GM23248 (cell line): Measurements from ENCODE around the gene MRPL20. TPM values are rescaled to one million over a fixed set of nuclear protein-coding genes. Genes with fewer than 3 reads are reported as not detected.

Experiments
- DNase-seq: peaks from one replicate; pipeline ENCODE4 v3.0.0-alpha.2; 2015
- H2AFZ ChIP-seq: fragments of 200-600 bp; sonication (generic); 2 replicates; pipeline ENCODE4 v1.6.1; 2016; ENCODE audit warnings: antibody characterized with exemption
- H3F3A ChIP-seq: fragments of 200-600 bp; sonication (generic); 2 replicates; pipeline ENCODE4 v1.6.1; 2016; ENCODE audit warnings: mild to moderate bottlenecking, antibody characterized with exemption, mixed run types; ENCODE audit not compliant: insufficient read depth
- H3K27ac ChIP-seq: fragments of 200-600 bp; sonication (generic); 2 replicates; pipeline ENCODE4 v1.5.1; 2016; ENCODE audit warnings: mild to moderate bottlenecking
- H3K27me3 ChIP-seq: fragments of 200-600 bp; sonication (generic); replicated peaks from 2 replicates; pipeline ENCODE4 v1.6.1; 2016; ENCODE audit warnings: mild to moderate bottlenecking; ENCODE audit not compliant: insufficient read depth
- H3K36me3 ChIP-seq: fragments of 200-600 bp; sonication (generic); 2 replicates; pipeline ENCODE4 v1.6.1; 2016; ENCODE audit warnings: low read depth, mild to moderate bottlenecking
- H3K4me1 ChIP-seq: fragments of 200-600 bp; sonication (generic); 2 replicates; pipeline ENCODE4 v1.6.1; 2016; ENCODE audit warnings: mild to moderate bottlenecking; ENCODE audit not compliant: insufficient read depth
- H3K4me2 ChIP-seq: fragments of 200-600 bp; sonication (generic); one replicate; pipeline ENCODE4 v1.6.1; 2016; ENCODE audit warnings: mild to moderate bottlenecking; ENCODE audit not compliant: unreplicated experiment
- H3K4me3 ChIP-seq: fragments of 200-600 bp; sonication (generic); 2 replicates; pipeline ENCODE4 v1.5.1; 2016; ENCODE audit warnings: mild to moderate bottlenecking
- H3K79me2 ChIP-seq: fragments of 200-600 bp; sonication (generic); 2 replicates; pipeline ENCODE4 v1.6.1; 2016; ENCODE audit warnings: mild to moderate bottlenecking; ENCODE audit not compliant: insufficient read depth
- H3K9ac ChIP-seq: fragments of 200-600 bp; sonication (generic); 2 replicates; pipeline ENCODE4 v1.6.1; 2016; ENCODE audit warnings: mild to moderate bottlenecking
- H3K9me2 ChIP-seq: fragments of 200-600 bp; sonication (generic); 2 replicates; pipeline ENCODE4 v1.6.1; 2016; ENCODE audit warnings: mixed run types, mild to moderate bottlenecking, moderate library complexity; ENCODE audit not compliant: insufficient read depth
- H3K9me3 ChIP-seq: fragments of 200-600 bp; sonication (generic); one replicate; pipeline ENCODE4 v1.6.1; 2017; ENCODE audit warnings: low read depth
- H4K20me1 ChIP-seq: fragments of 200-600 bp; sonication (generic); 2 replicates; pipeline ENCODE4 v1.6.0; 2016; ENCODE audit not compliant: insufficient read depth
- EZH2 ChIP-seq: fragments of 200-600 bp; sonication (generic); IDR thresholded peaks from 2 replicates; pipeline ENCODE4 v1.6.1; 2018; ENCODE audit warnings: antibody characterized with exemption, mild to moderate bottlenecking; ENCODE audit not compliant: insufficient read depth, poor library complexity, severe bottlenecking
- EZH2phosphoT487 ChIP-seq: fragments of 200-600 bp; sonication (generic); IDR thresholded peaks from 2 replicates; pipeline ENCODE4 v1.6.1; 2018; ENCODE audit warnings: antibody characterized with exemption, moderate library complexity, mild to moderate bottlenecking, low read depth; ENCODE audit not compliant: insufficient read depth
- WGBS, 2 experiments: methylation state at CpG; one replicate each; pipeline ENCODE4 v1.1.6; 2015 to 2017; ENCODE audit warnings: low lambda C conversion rate in 2 of 2, low coverage in 1 of 2; ENCODE audit errors: missing lambda C conversion rate in 2 of 2; 5-methylcytosine and 5-hydroxymethylcytosine counted together
- in situ Hi-C: fragments of 300-500 bp; cut with MboI; formaldehyde crosslinking; loops from 2 replicates; pipeline ENCODE4 v1.15.0; 2020
- polyA plus RNA-seq: library from polyadenylated mRNA; unstranded; fragments of >200 nt; fragmentation: Nextera tagmentation; extraction: Ambion mirVana; gene quantifications from 2 replicates; pipeline ENCODE4 v1.2.1, GENCODE V29; 2016
- total RNA-seq: library from RNA; depleted of rRNA; stranded (reverse); fragments of >200 nt; shearing (Covaris generic); gene quantifications from 2 replicates; pipeline ENCODE4 v1.2.3, GENCODE V29; 2014

The MRPL20 gene
- total and polyA plus RNA-seq, 2 experiments from 2014 or later, result 88.9 to 181 TPM

GRCh38 chr1:1435911-1436629 is 29.0 kb upstream of the MRPL20 start:
- no peaks in the 10 kb centered on the region for H4K20me1 ChIP-seq
- no peaks in the 10 kb centered on the region for H3K27me3 ChIP-seq
- H3K4me2 ChIP-seq, result peak overlapping the region; percentile 58
- H3K9me2 ChIP-seq, result no peaks in the 10 kb centered on the region
- H3F3A ChIP-seq, result no peaks in the 10 kb centered on the region
- H3K9me3 ChIP-seq, result no peaks in the 10 kb centered on the region
- H3K9ac ChIP-seq, result no peak overlapping the region
- DNase-seq, result no peak
- H3K36me3 ChIP-seq, result no peaks in the 10 kb centered on the region
- H3K4me3 ChIP-seq, result peak overlapping the region; percentile 52
- H3K27ac ChIP-seq, result no peak overlapping the region
- in situ Hi-C loops, result no loop called here
- no peaks in the 10 kb centered on the region for H3K4me1 ChIP-seq
- no peaks in the 10 kb centered on the region for H3K79me2 ChIP-seq
- no peak overlapping the region for H2AFZ ChIP-seq
- TF ChIP-seq EZH2phosphoT487 (no peak), EZH2 (no peak)
- 23 to 30% methylated on average over 26 to 39 of the region's 40 CpGs for WGBS, 2 experiments

GRCh38 chr1:1435106-1435903 is 28.2 kb upstream of the MRPL20 start, which contains the start of gene VWA1:
TSS of gene VWA1 (plus strand) at chr1:1435690. CDS start at chr1:1435749, 59 bp downstream.
- H3K27ac ChIP-seq, result no peak within 1 kb of the TSS
- no peaks in the 10 kb centered on the region for H4K20me1 ChIP-seq
- 9 to 20% methylated on average over 32 to 87 of the region's 89 CpGs for WGBS, 2 experiments
- in situ Hi-C loops, result no loop called here
- H2AFZ ChIP-seq, result peak within 1 kb of the TSS; percentile 62
- no peaks in the 10 kb centered on the region for H3K9me2 ChIP-seq
- no peaks in the 10 kb centered on the region for H3K79me2 ChIP-seq
- H3K9me3 ChIP-seq, result no peaks in the 10 kb centered on the region
- H3K9ac ChIP-seq, result no peak within 1 kb of the TSS
- H3F3A ChIP-seq, result no peaks in the 10 kb centered on the region
- peak within 1 kb of the TSS; percentile 58 for H3K4me2 ChIP-seq
- H3K4me1 ChIP-seq, result no peaks in the 10 kb centered on the region
- H3K27me3 ChIP-seq, result no peaks in the 10 kb centered on the region
- DNase-seq, result peak; percentile 87
- no peaks in the 10 kb centered on the region for H3K36me3 ChIP-seq
- H3K4me3 ChIP-seq, result peak within 1 kb of the TSS; percentile 52
- TF ChIP-seq EZH2phosphoT487 (no peak), EZH2 (no peak)

- no peak overlapping the region for H2AFZ ChIP-seq
- no peaks in the 10 kb centered on the region for H3K36me3 ChIP-seq
- no peak overlapping the region for H3K4me3 ChIP-seq
- H3K9ac ChIP-seq, result no peak overlapping the region
- no peaks in the 10 kb centered on the region for H3K79me2 ChIP-seq
- H3K4me2 ChIP-seq, result no peak overlapping the region
- 61 to 65% methylated on average over 4 of the region's 4 CpGs for WGBS, 2 experiments
- DNase-seq, result no peak
- H3K27ac ChIP-seq, result no peak overlapping the region
- TF ChIP-seq EZH2, result no peak
- no peak for TF ChIP-seq EZH2phosphoT487
- H3K27me3 ChIP-seq, result no peaks in the 10 kb centered on the region
- in situ Hi-C loops, result no loop called here
- H3K9me2 ChIP-seq, result no peaks in the 10 kb centered on the region
- H4K20me1 ChIP-seq, result no peaks in the 10 kb centered on the region
- no peaks in the 10 kb centered on the region for H3K4me1 ChIP-seq
- H3F3A ChIP-seq, result 0 out of 2 replicates have a peak, but pooled peaks cover 3% of the 10 kb centered on the region
- no peaks in the 10 kb centered on the region for H3K9me3 ChIP-seq
Measured at GRCh38 chr1:1434824-1435105, 27.7 kb upstream of the MRPL20 start.

- no peak overlapping the region for H3K4me3 ChIP-seq
- no peaks in the 10 kb centered on the region for H3K4me1 ChIP-seq
- 50 to 53% methylated on average over 27 to 31 of the region's 32 CpGs for WGBS, 2 experiments
- H4K20me1 ChIP-seq, result no peaks in the 10 kb centered on the region
- H3K9ac ChIP-seq, result no peak overlapping the region
- no peak overlapping the region for H3K4me2 ChIP-seq
- H3K36me3 ChIP-seq, result no peaks in the 10 kb centered on the region
- H3K9me2 ChIP-seq, result no peaks in the 10 kb centered on the region
- H3K27ac ChIP-seq, result no peak overlapping the region
- H3K9me3 ChIP-seq, result no peaks in the 10 kb centered on the region
- in situ Hi-C loops, result no loop called here
- no peaks in the 10 kb centered on the region for H3K79me2 ChIP-seq
- no peak for DNase-seq
- no peak overlapping the region for H2AFZ ChIP-seq
- H3F3A ChIP-seq, result 0 out of 2 replicates have a peak, but pooled peaks cover 7% of the 10 kb centered on the region
- TF ChIP-seq EZH2phosphoT487, result no peak
- TF ChIP-seq EZH2, result no peak
- H3K27me3 ChIP-seq, result no peaks in the 10 kb centered on the region
Measured at GRCh38 chr1:1434131-1434823, 27.2 kb upstream of the MRPL20 start.
